Activated gamma-delta T cell treated with anti-CD3 and anti-CD28 coated beads, Interleukin-2, amount 50 U/mL, for 16 hours (primary cell): ENCODE data around the gene UBE2Z.

Experiments
- DNase-seq: peaks from one replicate; pipeline ENCODE4 v3.0.0-alpha.2; 2020; ENCODE audit warnings: low read depth

UBE2Z gene

DNA sequence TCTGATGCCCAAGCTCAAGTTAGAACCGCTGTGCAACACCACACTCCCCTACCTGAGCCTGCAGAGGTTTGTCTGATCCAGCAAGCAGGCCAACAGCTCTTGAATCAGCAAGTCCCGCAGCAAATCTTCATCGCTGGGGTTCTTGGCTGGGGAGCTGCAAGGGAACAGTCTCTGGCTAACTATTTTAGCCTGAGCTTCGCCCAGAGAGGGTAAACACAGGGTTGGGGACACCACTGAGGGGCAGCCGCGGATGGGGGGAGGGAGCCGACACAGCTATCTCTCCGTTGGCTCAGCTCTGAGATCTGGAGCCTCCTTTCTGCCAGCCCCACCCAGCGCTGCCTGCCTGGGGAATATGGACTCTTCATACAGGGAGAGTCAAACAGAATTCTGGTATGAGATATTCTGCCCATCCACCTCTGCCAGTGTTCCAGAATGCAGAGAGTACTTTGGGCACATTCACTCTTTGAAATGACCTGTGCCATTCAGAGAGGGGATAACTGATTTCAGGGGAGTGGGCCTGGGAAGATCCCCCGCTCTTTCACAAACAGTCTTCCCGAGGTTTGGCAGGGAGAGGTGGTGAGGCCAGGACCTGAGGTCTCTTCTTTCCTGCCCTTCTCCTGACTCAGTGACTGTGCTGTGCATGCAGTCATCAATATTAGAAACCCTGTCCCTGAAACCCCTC is 52.8 kb downstream of the UBE2Z start:
- DNase-seq, result no peak

DNA sequence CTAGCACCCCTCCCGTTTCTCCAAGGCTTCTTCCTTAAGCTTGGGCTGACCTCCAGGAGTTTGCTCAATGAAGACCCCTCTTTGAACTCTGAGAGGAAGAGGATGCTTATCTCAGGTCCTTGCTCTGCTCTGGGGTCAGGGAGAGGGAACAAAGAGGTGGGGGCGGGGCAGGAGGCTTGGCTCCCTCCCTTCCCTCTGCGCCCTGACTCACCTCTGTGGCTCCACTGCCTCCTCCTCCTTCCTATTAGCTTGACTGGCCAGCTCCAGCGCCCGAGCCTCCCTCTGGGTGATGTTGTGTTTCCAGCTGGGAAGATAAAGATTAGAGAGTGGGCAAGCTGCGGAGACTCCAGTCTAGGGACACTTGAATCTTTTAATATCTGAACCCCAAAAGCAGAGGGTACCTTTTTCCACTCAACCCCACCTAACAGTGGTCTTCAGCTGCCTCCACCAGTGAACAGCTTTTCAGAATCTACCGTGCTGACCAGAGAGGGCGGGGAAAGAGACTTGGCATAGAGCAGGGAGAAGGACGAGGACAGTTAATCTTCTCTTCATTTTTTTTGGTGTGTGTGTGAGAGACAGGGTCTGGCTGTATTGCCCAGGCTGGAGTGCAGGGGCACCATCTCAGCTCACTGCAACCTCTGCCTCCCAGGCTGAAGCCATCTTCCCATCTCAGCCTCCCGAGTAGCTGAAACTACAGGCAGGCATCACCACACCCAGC is 53.5 kb downstream of the UBE2Z start:
- DNase-seq, result no peak

DNA sequence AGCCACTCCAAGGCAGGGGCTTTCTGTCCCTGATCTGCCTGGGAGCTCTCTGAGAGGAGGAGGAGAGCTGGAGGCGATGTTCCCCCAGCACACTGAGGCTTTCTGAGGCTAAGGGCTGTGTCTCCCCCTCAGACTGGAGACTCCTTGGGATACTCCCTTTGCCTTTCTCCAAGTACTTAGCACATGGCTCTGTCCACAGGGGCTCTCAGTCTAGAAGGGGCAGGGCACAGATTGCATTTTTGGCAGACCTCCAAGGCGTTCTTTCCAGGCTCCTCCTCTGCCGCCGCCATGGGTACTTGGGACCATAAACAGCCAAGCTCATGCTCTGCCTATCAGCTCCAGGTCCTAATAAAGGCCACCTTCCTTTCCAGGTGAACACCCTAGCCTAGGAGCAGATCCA is 62.0 kb downstream of the UBE2Z start:
- no peak for DNase-seq

DNA sequence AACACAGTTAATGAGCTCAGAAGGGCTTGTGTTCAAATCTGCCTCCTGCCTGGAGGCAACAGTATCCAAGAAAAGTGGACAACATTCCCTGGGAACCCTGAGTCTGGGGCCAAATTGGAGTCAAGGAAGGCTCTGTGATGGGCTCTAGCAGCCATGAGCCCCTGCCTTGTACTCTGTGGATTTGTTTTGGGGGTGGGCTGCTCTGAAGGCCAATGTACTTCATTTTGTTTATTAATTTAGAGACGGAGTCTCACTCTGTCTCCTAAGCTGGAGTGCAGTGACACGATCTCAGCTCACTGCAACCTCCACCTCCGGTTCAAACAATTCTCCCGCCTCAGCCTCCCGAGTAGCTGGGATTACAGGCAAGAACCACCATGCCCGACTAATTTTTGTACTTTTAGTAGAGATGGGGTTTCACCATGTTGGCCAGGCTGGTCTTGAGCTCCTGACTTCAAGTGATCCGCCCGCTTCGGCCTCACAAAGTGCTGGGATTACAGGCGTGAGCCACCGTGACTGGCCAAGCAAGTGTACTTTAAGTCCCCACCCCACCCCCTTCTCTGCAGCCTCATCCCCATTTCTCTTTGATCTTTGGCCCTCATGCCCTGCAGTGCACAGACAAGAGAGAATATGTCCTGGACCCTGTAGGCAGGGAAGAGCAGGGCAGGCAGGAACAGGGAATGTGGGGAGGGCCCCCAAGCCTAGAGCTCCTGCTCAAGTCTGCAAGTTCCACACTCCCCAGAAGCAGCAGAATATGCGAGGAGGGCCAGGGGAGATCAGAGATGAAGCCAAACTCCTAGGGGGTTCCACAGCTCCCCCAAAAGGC is 62.9 kb downstream of the UBE2Z start:
- DNase-seq, result no peak

DNA sequence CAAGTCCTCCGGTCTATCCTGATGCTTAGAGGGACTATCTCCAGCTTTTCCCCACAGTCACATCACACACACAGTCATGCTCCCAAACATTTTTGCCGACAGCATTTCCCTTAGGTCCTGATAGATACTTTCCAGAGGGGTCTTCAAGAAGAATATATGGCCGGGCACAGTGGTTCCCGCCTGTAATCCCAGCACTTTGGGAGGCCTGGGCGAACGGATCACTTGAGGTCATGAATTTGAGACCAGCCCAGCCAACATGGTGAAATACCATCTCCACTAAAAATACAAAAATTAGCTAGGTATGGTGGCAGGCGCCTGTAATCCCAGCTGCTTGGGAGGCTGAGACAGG is 64.5 kb downstream of the UBE2Z start:
- no peak for DNase-seq

DNA sequence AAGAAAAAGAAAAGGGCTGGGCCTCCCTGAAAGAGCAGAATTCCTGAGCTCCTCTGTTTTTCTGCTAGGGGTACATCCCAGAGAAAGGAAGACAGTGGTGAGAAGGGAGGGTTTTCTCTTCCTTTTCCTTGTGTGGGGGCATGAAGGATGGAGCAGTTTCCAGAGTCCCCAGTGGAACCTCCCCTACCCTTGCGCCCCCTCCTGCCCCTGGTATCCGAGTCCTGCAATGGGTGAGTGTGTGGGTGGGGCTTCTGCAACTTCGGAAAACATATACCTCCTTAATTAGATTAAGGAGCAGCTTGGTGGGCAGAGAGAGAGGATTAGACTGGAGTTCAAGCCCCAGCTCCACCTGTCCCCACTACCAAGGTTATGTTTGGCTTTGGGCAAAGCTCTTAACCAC is 65.6 kb downstream of the UBE2Z start:
- DNase-seq, result no peak
